Measurements from ENCODE around the gene SSTR1. TPM values are rescaled to one million over a fixed set of nuclear protein-coding genes. Genes with fewer than 3 reads are reported as not detected.

SSTR1 gene
- total RNA-seq, 4 donors from 2014 or later = 0.33 to 0.97 (median 0.58) TPM

DNA sequence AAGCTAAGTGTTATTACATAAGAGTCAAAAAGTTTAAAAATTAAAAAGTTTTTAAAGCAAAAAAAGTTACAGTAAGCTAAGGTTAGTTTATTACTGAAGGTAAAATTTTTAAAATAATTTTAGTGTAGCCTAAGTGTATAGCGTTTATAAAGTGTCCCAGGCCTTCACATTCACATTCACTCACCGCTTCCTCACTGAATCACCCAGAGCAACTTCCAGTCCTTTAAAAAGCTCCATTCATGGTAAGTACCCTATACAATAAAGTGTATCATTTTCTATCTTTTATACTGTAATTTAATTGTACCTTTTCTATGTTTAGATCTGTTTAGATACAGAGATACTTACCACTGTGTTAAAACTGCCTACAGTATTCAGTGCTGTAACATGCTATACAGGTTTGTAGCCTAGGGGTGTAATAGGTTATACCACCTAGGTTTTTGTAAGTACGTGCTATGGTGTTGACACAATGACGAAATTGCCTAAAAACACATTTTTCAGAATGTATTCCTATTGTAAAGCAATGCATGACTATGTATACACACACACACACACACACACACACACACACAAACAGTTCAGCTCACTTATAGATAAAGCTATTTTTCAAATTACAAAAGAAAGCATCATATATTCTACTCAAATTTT lies 44.5 kb downstream of the SSTR1 start:
- no peak overlapping the region for H3K27ac ChIP-seq (replicated peaks in 1 of 4)
- no peak for DNase-seq (ENCODE audit: extremely low spot score)
- WGBS = 74% methylated on average over 4 of the region's 4 CpGs
- H3K27me3 ChIP-seq = peaks cover 0 to 32% (median 2%) of the 10 kb centered on the region in 4 donors
- peak overlapping the region; percentile 36 to 53 (median 52) for H3K4me3 ChIP-seq
- no peak for TF ChIP-seq POLR2AphosphoS5 (IDR thresholded peaks at IDR 0.05)
- TF ChIP-seq POLR2A (IDR thresholded peaks at IDR 0.05; ENCODE audit: low read depth) = no peak
- TF ChIP-seq, protein P1, sequence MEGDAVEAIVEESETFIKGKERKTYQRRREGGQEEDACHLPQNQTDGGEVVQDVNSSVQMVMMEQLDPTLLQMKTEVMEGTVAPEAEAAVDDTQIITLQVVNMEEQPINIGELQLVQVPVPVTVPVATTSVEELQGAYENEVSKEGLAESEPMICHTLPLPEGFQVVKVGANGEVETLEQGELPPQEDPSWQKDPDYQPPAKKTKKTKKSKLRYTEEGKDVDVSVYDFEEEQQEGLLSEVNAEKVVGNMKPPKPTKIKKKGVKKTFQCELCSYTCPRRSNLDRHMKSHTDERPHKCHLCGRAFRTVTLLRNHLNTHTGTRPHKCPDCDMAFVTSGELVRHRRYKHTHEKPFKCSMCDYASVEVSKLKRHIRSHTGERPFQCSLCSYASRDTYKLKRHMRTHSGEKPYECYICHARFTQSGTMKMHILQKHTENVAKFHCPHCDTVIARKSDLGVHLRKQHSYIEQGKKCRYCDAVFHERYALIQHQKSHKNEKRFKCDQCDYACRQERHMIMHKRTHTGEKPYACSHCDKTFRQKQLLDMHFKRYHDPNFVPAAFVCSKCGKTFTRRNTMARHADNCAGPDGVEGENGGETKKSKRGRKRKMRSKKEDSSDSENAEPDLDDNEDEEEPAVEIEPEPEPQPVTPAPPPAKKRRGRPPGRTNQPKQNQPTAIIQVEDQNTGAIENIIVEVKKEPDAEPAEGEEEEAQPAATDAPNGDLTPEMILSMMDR (IDR thresholded peaks at IDR 0.05) = no peak
- TF ChIP-seq EP300 (IDR thresholded peaks at IDR 0.05) = no peak
- peaks cover 0 to 13% (median 11%) of the 10 kb centered on the region in 4 donors for H3K4me1 ChIP-seq
- H3K36me3 ChIP-seq = no peaks in the 10 kb centered on the region
- intact Hi-C loops (cut with DNase I) = no loop called here
- no peaks in the 10 kb centered on the region for H3K9me3 ChIP-seq

DNA sequence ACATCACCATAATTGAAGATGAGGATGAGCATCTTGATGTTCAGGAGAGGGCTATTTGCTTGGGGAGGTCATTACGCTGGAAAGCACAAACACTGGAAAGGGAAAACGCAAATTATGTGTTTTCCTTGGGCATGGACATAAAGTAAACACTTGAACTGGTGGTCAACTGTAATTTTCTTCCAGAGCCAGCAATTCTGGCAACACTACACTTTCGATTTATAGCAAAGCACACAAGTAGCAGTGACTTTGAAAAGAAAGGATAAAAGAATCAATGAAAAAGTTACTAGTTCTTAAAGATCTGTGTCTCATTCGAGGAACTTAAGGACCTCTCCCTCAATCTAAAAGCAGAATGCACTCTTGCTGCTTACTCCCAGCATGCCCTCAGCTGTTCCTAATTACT lies 46.0 kb downstream of the SSTR1 start:
- Histone ChIP-seq H3K27ac (replicated peaks in 1 of 4) (peak overlapping the region in 3 of 4 donors; percentile 13 to 77 (median 70)), H3K36me3 (no peaks in the 10 kb centered on the region), H3K4me3 (peak overlapping the region; percentile 51 to 59 (median 53)), H3K9me3 (no peaks in the 10 kb centered on the region), H3K4me1 (peaks cover 0 to 18% (median 11%) of the 10 kb centered on the region in 4 donors), H3K27me3 (peaks cover 0 to 32% (median 2%) of the 10 kb centered on the region in 4 donors)
- 77% methylated on average over 4 of the region's 4 CpGs for WGBS
- DNase-seq (ENCODE audit: extremely low spot score) = no peak
- TF ChIP-seq POLR2AphosphoS5 (IDR thresholded peaks at IDR 0.05) (no peak), EP300 (IDR thresholded peaks at IDR 0.05) (no peak), POLR2A (IDR thresholded peaks at IDR 0.05; ENCODE audit: low read depth) (no peak)
- TF ChIP-seq, protein P1 (IDR thresholded peaks at IDR 0.05) = no peak
- intact Hi-C loops (cut with DNase I) = no loop called here

DNA sequence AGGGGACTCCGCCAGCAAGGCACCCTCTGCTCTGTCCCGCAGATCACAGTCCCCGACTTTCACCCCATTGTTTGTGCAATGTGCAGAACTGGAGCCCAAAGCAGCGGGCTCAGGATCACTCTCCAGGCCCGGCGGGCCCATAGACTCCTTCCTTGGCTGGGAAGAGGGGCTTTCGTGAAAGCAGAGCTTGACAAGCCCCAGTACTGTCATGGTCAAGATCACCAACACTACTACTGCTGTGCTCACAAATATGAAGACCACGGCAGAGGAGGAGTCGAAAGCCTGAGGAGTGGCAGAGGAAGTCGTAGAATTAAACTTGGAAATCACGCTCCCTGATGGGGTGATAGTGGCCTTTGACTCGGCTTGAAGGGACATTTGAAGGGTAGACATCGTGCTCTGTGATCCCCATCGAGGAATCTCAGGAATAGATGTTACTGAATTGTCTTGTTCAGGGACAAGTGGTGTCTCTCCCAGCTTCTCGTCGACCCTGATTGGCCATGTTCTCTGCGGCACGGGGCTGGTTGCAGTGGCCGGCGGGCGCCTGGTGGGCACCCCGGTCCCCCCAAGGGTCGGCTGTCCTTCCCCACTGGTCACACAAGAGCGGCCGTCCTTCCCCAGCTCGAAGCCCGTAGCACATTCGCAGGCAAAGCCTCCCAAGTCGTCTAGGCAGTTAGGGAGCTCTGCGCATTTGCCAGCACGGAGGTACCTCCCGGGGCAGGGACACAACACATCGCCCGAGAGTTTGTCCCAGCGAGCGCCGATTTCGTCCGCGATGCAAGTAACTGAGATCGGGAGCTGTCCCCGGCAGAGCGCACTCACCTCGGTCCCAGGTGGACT lies 47.1 kb downstream of the SSTR1 start:
- Histone ChIP-seq H3K36me3 (no peaks in the 10 kb centered on the region), H3K4me3 (peak overlapping the region; percentile 51 to 59 (median 53)), H3K4me1 (peaks cover 0 to 18% (median 11%) of the 10 kb centered on the region in 4 donors), H3K27ac (replicated peaks in 1 of 4) (peak overlapping the region; percentile 70 to 80 (median 78)), H3K9me3 (no peaks in the 10 kb centered on the region), H3K27me3 (peaks cover 0 to 32% (median 2%) of the 10 kb centered on the region in 4 donors)
- intact Hi-C loops (cut with DNase I) = no loop called here
- DNase-seq (ENCODE audit: extremely low spot score) = no peak
- TF ChIP-seq POLR2AphosphoS5 (IDR thresholded peaks at IDR 0.05) = no peak
- 47% methylated on average over 15 of the region's 44 CpGs for WGBS

DNA sequence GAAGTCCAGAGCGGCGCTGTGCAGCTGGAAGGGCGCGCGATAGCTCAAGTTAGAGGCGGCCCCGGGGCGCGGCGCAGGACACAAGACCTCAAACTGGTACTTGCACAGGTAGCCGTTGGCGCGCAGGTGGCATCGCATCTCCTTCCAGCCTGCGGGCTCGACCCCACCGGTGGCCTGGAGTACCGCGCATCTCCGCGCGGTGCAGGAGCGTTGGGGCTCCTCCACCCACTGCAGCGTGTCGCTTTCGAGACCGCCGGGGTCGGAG lies 47.6 kb downstream of the SSTR1 start:
- H3K27me3 ChIP-seq = peaks cover 0 to 32% (median 2%) of the 10 kb centered on the region in 4 donors
- H3K9me3 ChIP-seq = no peaks in the 10 kb centered on the region
- peak overlapping the region; percentile 70 to 80 (median 78) for H3K27ac ChIP-seq (replicated peaks in 1 of 4)
- TF ChIP-seq, protein P1 (IDR thresholded peaks at IDR 0.05) = no peak
- 4% methylated on average over 5 of the region's 29 CpGs for WGBS
- H3K4me1 ChIP-seq = peaks cover 0 to 18% (median 11%) of the 10 kb centered on the region in 4 donors
- peak overlapping the region; percentile 51 to 59 (median 53) for H3K4me3 ChIP-seq
- DNase-seq (ENCODE audit: extremely low spot score) = no peak
- H3K36me3 ChIP-seq = no peaks in the 10 kb centered on the region
- intact Hi-C loops (cut with DNase I) = no loop called here

Data from esophagus muscularis mucosa (tissue), 4 donors.